ENCODE measurements around the gene PDF.
A peak's percentile ranks its signal among the peaks of the same experiment; 100 is the strongest.

Gene PDF

GRCh38 chr16:69318177-69318910 lies 12.0 kb downstream of the PDF start:
- Mint-ChIP-seq H3K4me1 (peaks cover 19 to 43% of the 10 kb centered on the region in 2 donors), H3K27ac (no peak overlapping the region)

DNA sequence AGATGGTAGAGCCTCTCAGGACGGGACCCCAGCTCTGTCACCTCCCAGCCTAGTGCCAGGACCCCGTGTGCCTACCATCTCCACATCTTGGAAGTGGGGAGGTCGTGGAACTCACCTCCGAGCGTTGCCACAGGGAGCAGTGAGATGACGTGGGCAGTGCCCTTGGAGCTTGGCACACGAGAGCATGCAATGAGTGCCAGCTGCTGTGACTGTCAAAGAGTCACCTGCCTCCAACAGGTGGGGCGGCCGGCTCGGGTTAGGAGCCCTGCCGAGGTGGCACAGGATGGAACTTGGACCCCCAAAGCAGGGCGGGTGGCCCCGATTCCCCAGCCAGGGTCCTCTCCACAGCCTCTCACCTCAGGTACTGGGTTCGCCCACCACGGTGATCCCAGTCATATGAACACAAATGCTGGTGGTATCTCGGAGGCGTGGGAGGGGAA lies 13.8 kb downstream of the PDF start:
- Mint-ChIP-seq H3K36me3 (peaks cover 33 to 59% of the 10 kb centered on the region in 2 donors), H3K4me3 (no peak overlapping the region), H3K27ac (peak overlapping the region; percentile 31), H3K27me3 (no peaks in the 10 kb centered on the region), H3K9me3 (no peaks in the 10 kb centered on the region), H3K4me1 (peaks cover 22 to 45% of the 10 kb centered on the region in 2 donors)
- no peak for DNase-seq
- ATAC-seq (replicated peaks): no peak

More at GRCh38 chr16:69318177-69318910, 12.0 kb downstream of the PDF start:
- peaks cover 37 to 62% of the 10 kb centered on the region in 2 donors for H3K36me3 Mint-ChIP-seq
- H3K9me3 Mint-ChIP-seq: no peaks in the 10 kb centered on the region
- no peak overlapping the region for H3K4me3 Mint-ChIP-seq
- DNase-seq (no peak), ATAC-seq (replicated peaks) (no peak)
- H3K27me3 Mint-ChIP-seq: no peaks in the 10 kb centered on the region

DNA sequence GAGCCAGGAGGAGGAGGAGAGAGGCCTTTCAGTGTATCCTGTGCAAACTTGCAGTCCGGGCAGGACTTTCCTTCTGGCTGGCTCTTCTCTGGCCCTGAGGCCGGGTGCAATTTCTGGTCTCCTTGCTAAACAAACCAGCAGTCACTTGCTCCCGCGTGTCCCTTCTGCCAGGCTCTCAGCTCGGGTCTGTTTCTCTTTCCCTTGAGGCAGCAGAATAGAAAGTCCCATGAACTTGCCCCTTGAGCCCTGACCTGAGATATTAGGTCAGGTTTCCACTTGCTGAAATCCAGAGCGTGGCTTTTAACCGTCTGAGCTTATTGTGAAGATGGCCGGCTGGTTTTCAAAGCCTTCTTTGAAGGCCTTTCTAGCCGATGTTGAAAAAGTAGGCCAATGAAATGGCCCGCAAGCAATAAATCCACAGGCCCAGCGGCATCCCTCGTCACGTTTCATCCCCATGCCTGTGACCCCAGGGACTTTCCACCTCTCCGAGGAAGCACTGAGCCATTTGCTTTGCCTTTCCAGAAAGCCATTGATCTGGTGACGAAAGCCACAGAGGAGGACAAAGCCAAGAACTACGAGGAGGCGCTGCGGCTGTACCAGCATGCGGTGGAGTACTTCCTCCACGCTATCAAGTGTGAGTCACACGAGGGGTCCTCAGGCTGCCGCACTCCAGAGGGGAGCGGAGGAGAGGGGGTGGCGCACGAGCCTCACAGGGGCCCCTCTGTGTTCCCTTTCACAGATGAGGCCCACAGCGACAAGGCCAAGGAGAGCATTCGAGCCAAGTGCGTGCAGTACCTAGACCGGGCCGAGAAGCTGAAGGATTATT lies 14.7 kb downstream of the PDF start:
- peaks cover 19 to 43% of the 10 kb centered on the region in 2 donors for H3K4me1 Mint-ChIP-seq
- ATAC-seq (replicated peaks): no peak
- no peaks in the 10 kb centered on the region for H3K27me3 Mint-ChIP-seq
- peaks cover 27 to 52% of the 10 kb centered on the region in 2 donors for H3K36me3 Mint-ChIP-seq
- H3K27ac Mint-ChIP-seq: peak overlapping the region; percentile 31
- no peaks in the 10 kb centered on the region for H3K9me3 Mint-ChIP-seq
- H3K4me3 Mint-ChIP-seq: no peak overlapping the region
- DNase-seq: no peak

DNA sequence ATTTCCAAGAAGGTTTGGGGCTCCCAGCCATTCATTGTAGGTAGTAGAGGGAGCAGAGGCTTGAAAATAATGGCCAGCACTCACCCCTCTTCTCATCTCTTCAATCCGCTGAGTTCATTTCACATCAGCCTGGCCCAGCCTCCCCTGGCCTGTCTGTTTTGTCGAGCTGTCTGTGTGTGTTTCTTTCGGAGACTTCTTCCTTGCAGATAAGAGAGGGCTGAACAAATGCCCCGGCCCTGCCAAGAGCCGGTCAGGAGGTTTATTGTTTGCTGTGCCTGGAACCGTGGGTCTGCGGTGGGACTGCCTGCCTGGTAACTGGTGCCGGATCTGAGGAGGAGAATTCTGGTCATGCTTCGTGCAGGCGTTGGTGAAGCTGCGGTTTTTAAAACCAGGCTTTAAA lies 15.9 kb downstream of the PDF start:
- H3K27ac Mint-ChIP-seq: no peak overlapping the region
- no peaks in the 10 kb centered on the region for H3K27me3 Mint-ChIP-seq
- no peaks in the 10 kb centered on the region for H3K9me3 Mint-ChIP-seq
- peaks cover 26 to 48% of the 10 kb centered on the region in 2 donors for H3K36me3 Mint-ChIP-seq
- DNase-seq (no peak), ATAC-seq (replicated peaks) (no peak)
- H3K4me1 Mint-ChIP-seq: peaks cover 20 to 46% of the 10 kb centered on the region in 2 donors
- H3K4me3 Mint-ChIP-seq: no peak overlapping the region

DNA sequence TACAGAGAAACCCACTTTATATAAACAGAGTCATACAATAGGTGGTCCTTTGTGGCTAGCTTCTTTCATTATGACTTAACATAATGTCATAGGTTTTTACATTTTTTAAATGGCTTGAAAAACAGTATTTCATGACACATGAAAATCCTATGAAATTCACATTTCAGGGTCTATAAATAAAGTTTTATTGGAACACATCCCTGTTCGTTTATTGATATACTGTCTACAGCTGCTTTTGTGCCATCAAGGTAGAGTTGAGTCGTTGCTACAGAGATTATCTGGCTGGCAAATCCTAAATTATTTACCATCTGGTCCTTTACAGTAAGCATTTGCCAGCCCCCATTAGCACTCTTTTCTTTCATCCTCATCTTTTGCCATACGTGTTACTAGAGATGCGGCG lies 16.9 kb downstream of the PDF start:
- H3K36me3 Mint-ChIP-seq: peaks cover 21 to 38% of the 10 kb centered on the region in 2 donors
- ATAC-seq (replicated peaks) (no peak), DNase-seq (no peak)
- H3K27ac Mint-ChIP-seq: peak overlapping the region; percentile 11
- peaks cover 19 to 44% of the 10 kb centered on the region in 2 donors for H3K4me1 Mint-ChIP-seq
- H3K27me3 Mint-ChIP-seq: no peaks in the 10 kb centered on the region
- peak overlapping the region; percentile 17 to 49 for H3K4me3 Mint-ChIP-seq
- no peaks in the 10 kb centered on the region for H3K9me3 Mint-ChIP-seq

- H3K27ac Mint-ChIP-seq: peak overlapping the region; percentile 94
- H3K4me3 Mint-ChIP-seq: peak overlapping the region; percentile 99
- peak; percentile 65 to 72 for ATAC-seq (replicated peaks)
- H3K27me3 Mint-ChIP-seq: no peaks in the 10 kb centered on the region
- H3K9me3 Mint-ChIP-seq: no peaks in the 10 kb centered on the region
- H3K4me1 Mint-ChIP-seq: peaks cover 17 to 43% of the 10 kb centered on the region in 2 donors
- peaks cover 16 to 30% of the 10 kb centered on the region in 2 donors for H3K36me3 Mint-ChIP-seq
- DNase-seq: peak; percentile 9
Measured at GRCh38 chr16:69311533-69312387, 18.6 kb downstream of the PDF start.

DNA sequence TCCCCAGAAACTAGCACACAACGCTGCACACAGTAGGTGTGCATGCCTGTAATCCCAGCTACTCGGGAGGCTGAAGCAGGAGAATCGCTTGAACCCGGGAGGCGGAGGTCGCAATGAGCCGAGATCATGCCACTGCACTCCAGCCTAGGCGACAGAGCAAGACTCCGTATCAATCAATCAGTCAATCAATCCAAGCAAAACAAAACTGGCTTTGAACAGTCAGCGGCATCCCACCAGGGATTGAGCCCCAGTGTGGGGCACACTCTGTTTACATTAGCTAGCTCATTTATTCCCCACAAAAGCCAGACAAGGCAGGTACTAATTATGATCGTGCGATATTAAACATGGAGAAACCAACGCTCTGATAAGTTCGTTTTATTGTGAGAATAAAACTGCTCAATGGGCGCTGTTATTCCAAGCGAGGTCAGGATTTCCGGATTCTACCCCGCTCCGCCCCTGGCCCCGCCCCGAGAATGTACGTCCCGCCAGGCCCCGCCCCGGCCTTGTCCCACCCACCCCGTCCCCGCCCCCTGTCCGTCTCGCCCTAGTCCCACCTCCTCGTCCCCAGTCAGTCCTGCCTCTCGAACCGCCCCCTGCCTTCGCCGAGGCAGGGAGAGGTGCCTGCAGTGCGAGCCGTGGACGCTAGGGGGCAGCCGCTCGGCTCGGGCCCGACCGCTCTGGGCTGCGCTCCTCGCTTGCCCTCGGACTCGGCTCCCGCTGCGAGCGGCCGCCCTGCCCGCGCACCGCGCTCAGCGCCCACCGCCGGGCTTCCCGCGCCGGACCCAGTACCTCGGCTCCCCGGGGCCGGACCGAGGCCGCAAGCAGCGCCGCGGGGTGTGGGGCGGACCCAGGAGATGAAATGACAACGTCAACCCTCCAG lies 19.5 kb downstream of the PDF start, which contains the start of gene VPS4A:
Gene VPS4A (plus strand): TSS at position 698 of the 880 bp plus-strand sequence. CDS start 162 bp downstream, at position 860.
- Mint-ChIP-seq H3K4me3 (peak within 1 kb of the TSS; percentile 99), H3K27ac (peak within 1 kb of the TSS; percentile 94), H3K4me1 (peaks cover 17 to 35% of the 10 kb centered on the region in 2 donors), H3K36me3 (peaks cover 9 to 21% of the 10 kb centered on the region in 2 donors), H3K27me3 (no peaks in the 10 kb centered on the region), H3K9me3 (no peaks in the 10 kb centered on the region)
- DNase-seq (peak; percentile 97), ATAC-seq (replicated peaks) (peak; percentile 95 to 96)

- Mint-ChIP-seq H3K9me3 (no peaks in the 10 kb centered on the region), H3K4me3 (no peak overlapping the region)
Measured at GRCh38 chr16:69309316-69309715, 21.1 kb downstream of the PDF start.

GRCh38 chr16:69307856-69308255 lies 22.5 kb downstream of the PDF start:
- H3K36me3 Mint-ChIP-seq: peaks cover 5 to 7% of the 10 kb centered on the region in 2 donors
- no peak overlapping the region for H3K4me3 Mint-ChIP-seq
- H3K27ac Mint-ChIP-seq: no peak overlapping the region
- no peak for ATAC-seq (replicated peaks)
- H3K9me3 Mint-ChIP-seq: no peaks in the 10 kb centered on the region
- H3K27me3 Mint-ChIP-seq: no peaks in the 10 kb centered on the region
- DNase-seq: no peak
- H3K4me1 Mint-ChIP-seq: peaks cover 11 to 15% of the 10 kb centered on the region in 2 donors

More at GRCh38 chr16:69309316-69309715, 21.1 kb downstream of the PDF start:
- peaks cover 6 to 16% of the 10 kb centered on the region in 2 donors for H3K36me3 Mint-ChIP-seq
- peaks cover 15 to 29% of the 10 kb centered on the region in 2 donors for H3K4me1 Mint-ChIP-seq
- no peak for ATAC-seq (replicated peaks)
- no peak for DNase-seq
- no peak overlapping the region for H3K27ac Mint-ChIP-seq
- H3K27me3 Mint-ChIP-seq: no peaks in the 10 kb centered on the region

GRCh38 chr16:69307091-69307490 lies 23.3 kb downstream of the PDF start:
- peaks cover 4 to 5% of the 10 kb centered on the region in 2 donors for H3K36me3 Mint-ChIP-seq
- no peak overlapping the region for H3K27ac Mint-ChIP-seq
- H3K9me3 Mint-ChIP-seq: no peaks in the 10 kb centered on the region
- DNase-seq (no peak), ATAC-seq (replicated peaks) (no peak)
- no peaks in the 10 kb centered on the region for H3K27me3 Mint-ChIP-seq
- peaks cover 10 to 11% of the 10 kb centered on the region in 2 donors for H3K4me1 Mint-ChIP-seq
- no peak overlapping the region for H3K4me3 Mint-ChIP-seq

GRCh38 chr16:69306031-69306430 lies 24.4 kb downstream of the PDF start:
- ATAC-seq (replicated peaks) (no peak), DNase-seq (no peak)
- Mint-ChIP-seq H3K36me3 (peaks cover 0 to 3% of the 10 kb centered on the region in 2 donors), H3K4me1 (peaks cover 6 to 7% of the 10 kb centered on the region in 2 donors), H3K9me3 (no peaks in the 10 kb centered on the region), H3K4me3 (no peak overlapping the region), H3K27ac (no peak overlapping the region), H3K27me3 (no peaks in the 10 kb centered on the region)

GRCh38 chr16:69302301-69302700 lies 28.1 kb downstream of the PDF start:
- Mint-ChIP-seq H3K27me3 (no peaks in the 10 kb centered on the region), H3K4me3 (no peak overlapping the region), H3K9me3 (no peaks in the 10 kb centered on the region), H3K27ac (no peak overlapping the region), H3K4me1 (peaks cover 0 to 2% of the 10 kb centered on the region in 2 donors), H3K36me3 (peaks cover 8 to 9% of the 10 kb centered on the region in 2 donors)
- no peak for DNase-seq
- ATAC-seq (replicated peaks): no peak

DNA sequence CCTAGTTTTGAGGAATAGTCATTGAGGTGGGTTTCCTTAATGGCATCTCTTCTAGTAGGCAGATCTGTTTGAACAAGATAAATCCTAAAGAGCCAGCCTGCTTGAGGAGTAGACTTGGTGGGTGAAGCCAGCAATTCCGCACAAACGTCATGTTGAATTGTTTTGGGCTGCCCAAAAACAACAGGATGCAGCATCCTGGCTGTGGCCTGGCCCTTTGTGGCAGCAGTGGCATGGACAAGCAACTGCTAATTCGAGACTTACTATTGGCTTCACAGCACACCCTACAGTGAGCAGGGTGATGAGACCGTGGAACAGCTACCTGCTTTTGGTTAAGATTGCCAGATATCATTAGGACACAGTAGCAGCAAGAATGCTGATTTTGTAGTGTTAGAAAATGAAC lies 28.5 kb downstream of the PDF start:
- Mint-ChIP-seq H3K27me3 (no peaks in the 10 kb centered on the region), H3K4me3 (no peak overlapping the region), H3K27ac (no peak overlapping the region), H3K36me3 (peaks cover 8 to 9% of the 10 kb centered on the region in 2 donors), H3K9me3 (no peaks in the 10 kb centered on the region), H3K4me1 (peaks cover 0 to 2% of the 10 kb centered on the region in 2 donors)
- DNase-seq (no peak), ATAC-seq (replicated peaks) (no peak)

Data from stimulated activated naive B cell treated with anti-CD40 and anti-IgM and Interleukin-4, amounts not matched to agents 10 μg/mL and 1 μg/mL and 100 μg/mL, for 72 hours (primary cell).